Breast epithelium (tissue), 3 donors: Measurements from ENCODE around the gene TPT1.

Experiments used
- CTCF ChIP-seq, 3 donors: fragments of 450-650 bp; IDR thresholded peaks; one replicate each; pipeline ENCODE4 v1.5.1; 2016 to 2017; ENCODE audit warnings: antibody characterized with exemption in 3 of 3, mild to moderate bottlenecking in 3 of 3, moderate library complexity in 3 of 3
- POLR2A ChIP-seq: fragments of 450-650 bp; IDR thresholded peaks from one replicate; pipeline ENCODE4 v1.6.1; 2016; ENCODE audit warnings: antibody characterized with exemption, mild to moderate bottlenecking, moderate library complexity
- POLR2AphosphoS5 ChIP-seq, 3 donors: sonication (generic); formaldehyde crosslinking; IDR thresholded peaks; one replicate each; pipeline ENCODE4 v1.6.1; 2017; ENCODE audit warnings: antibody characterized with exemption in 3 of 3

GRCh38 chr13:45314822-45315221 is 26.2 kb downstream of the TPT1 start:
- TF ChIP-seq CTCF (IDR thresholded peaks at IDR 0.05) (no peak), POLR2AphosphoS5 (IDR thresholded peaks at IDR 0.05) (no peak), POLR2A (no peak)
